GM12874 (cell line): Measurements from ENCODE around the gene RPL7A.

Experiments
- CTCF ChIP-seq: IDR thresholded peaks from 2 replicates; pipeline ENCODE4 v1.5.1; 2011; ENCODE audit warnings: low read depth, mild to moderate bottlenecking, control low read depth, low read length, moderate library complexity; ENCODE audit not compliant: insufficient read depth

RPL7A gene

GRCh38 chr9:133323211-133323610, 24.8 kb upstream of the RPL7A start:
- TF ChIP-seq CTCF, result no peak

DNA sequence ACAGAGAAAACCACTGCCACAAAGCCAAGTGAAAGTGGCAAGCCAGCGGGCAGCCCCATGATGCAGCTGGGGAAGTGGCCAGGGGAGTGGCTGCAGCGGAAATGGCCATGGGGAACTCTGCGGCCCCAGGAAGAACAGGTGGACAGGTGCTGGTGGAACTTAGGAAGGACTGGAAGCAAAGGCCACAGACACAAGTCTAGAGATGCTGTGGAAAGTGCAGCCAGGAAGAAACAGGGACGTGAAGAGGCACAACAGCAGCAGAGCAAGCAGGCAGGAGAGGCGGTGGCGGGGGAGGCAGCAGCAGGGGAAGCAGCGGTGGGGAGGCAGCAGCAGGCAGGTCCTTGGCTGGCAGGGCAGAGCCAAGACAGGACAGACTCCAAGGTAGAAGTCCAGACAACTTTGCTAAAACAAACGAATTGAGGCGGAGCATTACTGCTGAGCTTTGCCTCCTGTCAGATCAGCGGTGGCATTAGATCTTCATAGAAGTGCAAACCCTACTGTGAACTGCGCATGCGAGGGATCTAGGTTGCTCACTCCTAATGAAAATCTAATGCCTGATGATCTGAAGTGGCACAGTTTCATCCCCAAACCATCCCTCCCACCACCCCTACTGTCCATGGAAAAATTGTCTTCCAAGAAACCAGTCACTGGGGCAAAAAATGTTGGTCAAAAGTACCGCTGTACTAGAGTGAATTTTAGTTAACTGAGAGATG, 23.9 kb upstream of the RPL7A start:
- TF ChIP-seq CTCF, result no peak

GRCh38 chr9:133327834-133328484, 20.1 kb upstream of the RPL7A start:
- no peak for TF ChIP-seq CTCF

- TF ChIP-seq CTCF, result peak; percentile 28; the same call in 1 of the 2 replicates
Measured at GRCh38 chr9:133329306-133330156, 18.5 kb upstream of the RPL7A start.

GRCh38 chr9:133331221-133331620, 16.8 kb upstream of the RPL7A start:
- TF ChIP-seq CTCF, result no peak

DNA sequence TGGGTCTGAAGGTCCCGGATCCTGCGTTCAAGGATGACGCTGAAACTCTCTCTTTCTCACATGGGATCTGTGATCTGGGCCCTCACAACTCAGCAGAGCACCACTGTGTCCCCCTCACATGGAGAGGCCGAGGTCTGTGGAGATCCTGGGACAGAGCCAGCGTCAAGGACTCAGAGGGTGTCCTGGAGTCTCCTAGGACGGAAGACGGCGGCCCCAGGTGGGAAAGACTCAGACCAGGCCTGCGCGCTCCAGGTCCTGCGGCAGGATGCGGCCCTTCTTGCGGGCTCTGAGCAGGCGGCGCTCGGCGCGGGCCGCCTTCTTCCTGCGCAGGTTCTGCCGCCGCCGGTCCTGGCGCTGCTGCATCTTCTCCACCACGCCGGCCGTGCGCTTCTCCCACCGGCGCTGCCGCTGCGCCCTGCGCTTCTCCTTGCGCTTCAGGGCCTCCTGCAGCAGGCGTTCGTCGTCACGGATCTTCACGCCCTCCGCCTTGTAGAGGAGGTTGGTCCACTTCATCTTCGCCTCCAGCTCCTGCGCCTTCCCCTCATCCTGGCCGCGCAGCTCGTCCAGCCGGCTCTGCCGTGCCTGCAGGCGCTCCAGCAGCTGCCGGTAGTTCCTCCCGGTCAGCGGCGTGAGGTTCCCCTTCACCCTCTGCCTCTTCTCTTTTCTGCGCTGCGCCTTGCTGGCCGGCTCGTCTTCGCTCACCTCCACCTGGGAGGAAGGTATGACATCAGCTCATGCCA, 16.2 kb upstream of the RPL7A start:
- no peak for TF ChIP-seq CTCF

DNA sequence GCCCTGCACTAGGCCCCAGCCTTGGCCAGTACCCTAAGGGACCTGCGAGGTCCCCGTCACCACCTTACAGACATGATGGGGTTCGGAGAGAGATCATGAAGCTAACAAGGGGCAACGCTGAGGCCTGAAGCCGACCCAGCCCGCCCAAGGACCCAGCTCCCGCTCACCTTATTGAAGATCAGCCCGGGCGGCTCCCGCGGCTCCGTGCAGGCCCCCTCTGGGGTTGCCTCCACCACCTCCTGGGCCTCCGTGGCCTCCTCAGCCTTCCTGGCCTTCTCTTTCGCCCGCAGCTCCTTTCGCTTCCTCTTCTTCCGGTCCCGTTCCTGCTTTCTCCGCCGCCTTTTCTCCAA, 15.7 kb upstream of the RPL7A start:
- no peak for TF ChIP-seq CTCF
